GM21576 (cell line): Measurements from ENCODE around the gene MPV17L.
"Not testable (repeated sequence)": the region's sequence is repeated elsewhere in the genome, so short reads cannot be mapped to it uniquely, and the experiment has no call there.

ENCODE experiments used
- ATAC-seq: cut with Tn5 transposase; IDR thresholded peaks from one replicate; pipeline ENCODE4 v1.9.1; 2021; ENCODE audit warnings: mild to moderate bottlenecking, moderate library complexity; ENCODE audit not compliant: unreplicated experiment

Gene MPV17L

GRCh38 chr16:15407756-15408155 lies 12.2 kb downstream of the MPV17L start:
- ATAC-seq, result not testable (repeated sequence)

GRCh38 chr16:15409476-15409875 lies 13.9 kb downstream of the MPV17L start:
- ATAC-seq, result not testable (repeated sequence)

GRCh38 chr16:15415511-15415985 lies 20.0 kb downstream of the MPV17L start:
- ATAC-seq, result no peak

- ATAC-seq, result no peak
These were observed 21.6 kb downstream of the MPV17L start for GRCh38 chr16:15417197-15417596.

- no peak for ATAC-seq
These were observed 22.7 kb downstream of the MPV17L start for GRCh38 chr16:15418206-15418605.

- ATAC-seq, result not testable (repeated sequence)
These were observed 26.1 kb downstream of the MPV17L start for GRCh38 chr16:15421696-15422095.

GRCh38 chr16:15422222-15422621 lies 26.7 kb downstream of the MPV17L start:
- no peak for ATAC-seq

GRCh38 chr16:15425861-15426260 lies 30.3 kb downstream of the MPV17L start:
- ATAC-seq, result no peak

GRCh38 chr16:15426796-15427195 lies 31.2 kb downstream of the MPV17L start:
- no peak for ATAC-seq

GRCh38 chr16:15427648-15428239 lies 32.2 kb downstream of the MPV17L start:
- ATAC-seq, result no peak

- not testable (repeated sequence) for ATAC-seq
These were observed 35.3 kb downstream of the MPV17L start for GRCh38 chr16:15430884-15431283.

GRCh38 chr16:15434079-15434424 lies 38.5 kb downstream of the MPV17L start:
- ATAC-seq, result no peak

GRCh38 chr16:15434425-15435215 lies 39.1 kb downstream of the MPV17L start, which contains the start of gene BMERB1:
Gene BMERB1 (plus strand): TSS chr16:15434588. CDS start chr16:15434654, 66 bp downstream.
- no peak for ATAC-seq

- no peak for ATAC-seq
These were observed 39.8 kb downstream of the MPV17L start for GRCh38 chr16:15435216-15435864.

- no peak for ATAC-seq
These were observed 43.5 kb downstream of the MPV17L start for GRCh38 chr16:15439102-15439501.

- no peak for ATAC-seq
These were observed 44.0 kb downstream of the MPV17L start for GRCh38 chr16:15439521-15439920.

- ATAC-seq, result no peak
These were observed 45.3 kb downstream of the MPV17L start for GRCh38 chr16:15440852-15441251.

GRCh38 chr16:15442140-15442539 lies 46.6 kb downstream of the MPV17L start:
- not testable (repeated sequence) for ATAC-seq

- ATAC-seq, result no peak
These were observed 48.2 kb downstream of the MPV17L start for GRCh38 chr16:15443753-15444152.

GRCh38 chr16:15444264-15444663 lies 48.7 kb downstream of the MPV17L start:
- ATAC-seq, result no peak

GRCh38 chr16:15445450-15445849 lies 49.9 kb downstream of the MPV17L start:
- ATAC-seq, result no peak

GRCh38 chr16:15446901-15447300 lies 51.3 kb downstream of the MPV17L start:
- ATAC-seq, result no peak
